ENCODE measurements around the gene OPHN1.
"Not testable (repeated sequence)": the region's sequence is repeated elsewhere in the genome, so short reads cannot be mapped to it uniquely, and the experiment has no call there.

Gene OPHN1

GRCh38 chrX:68345025-68345424, 88.3 kb downstream of the OPHN1 start:
- no peaks in the 10 kb centered on the region for H3K36me3 Mint-ChIP-seq
- no peaks in the 10 kb centered on the region for H3K27me3 Mint-ChIP-seq
- H3K4me3 Mint-ChIP-seq: no peak overlapping the region
- no peaks in the 10 kb centered on the region for H3K4me1 Mint-ChIP-seq
- H3K27ac Mint-ChIP-seq: no peak overlapping the region
- H3K9me3 Mint-ChIP-seq: no peaks in the 10 kb centered on the region

GRCh38 chrX:68343551-68343950, 89.7 kb downstream of the OPHN1 start:
- no peak overlapping the region for H3K27ac Mint-ChIP-seq
- H3K4me3 Mint-ChIP-seq: no peak overlapping the region
- no peaks in the 10 kb centered on the region for H3K27me3 Mint-ChIP-seq
- H3K36me3 Mint-ChIP-seq: no peaks in the 10 kb centered on the region
- H3K9me3 Mint-ChIP-seq: no peaks in the 10 kb centered on the region
- H3K4me1 Mint-ChIP-seq: no peaks in the 10 kb centered on the region

GRCh38 chrX:68332201-68332731, 101.0 kb downstream of the OPHN1 start:
- Mint-ChIP-seq H3K4me1 (no peaks in the 10 kb centered on the region), H3K36me3 (no peaks in the 10 kb centered on the region), H3K4me3 (no peak overlapping the region), H3K9me3 (no peaks in the 10 kb centered on the region), H3K27ac (no peak overlapping the region), H3K27me3 (no peaks in the 10 kb centered on the region)

- not testable (repeated sequence) for H3K27ac Mint-ChIP-seq, H3K27me3 Mint-ChIP-seq, H3K36me3 Mint-ChIP-seq, H3K9me3 Mint-ChIP-seq, H3K4me3 Mint-ChIP-seq, H3K4me1 Mint-ChIP-seq
Measured at GRCh38 chrX:68326841-68327240, 106.5 kb downstream of the OPHN1 start.

GRCh38 chrX:68307769-68308168, 125.5 kb downstream of the OPHN1 start:
- Mint-ChIP-seq H3K9me3 (no peaks in the 10 kb centered on the region), H3K27me3 (peaks cover 2% of the 10 kb centered on the region), H3K4me3 (no peak overlapping the region), H3K36me3 (no peaks in the 10 kb centered on the region), H3K4me1 (no peaks in the 10 kb centered on the region), H3K27ac (no peak overlapping the region)

GRCh38 chrX:68304602-68305001, 128.7 kb downstream of the OPHN1 start:
- Mint-ChIP-seq H3K36me3 (no peaks in the 10 kb centered on the region), H3K9me3 (no peaks in the 10 kb centered on the region)

GRCh38 chrX:68299898-68300297, 133.4 kb downstream of the OPHN1 start:
- Mint-ChIP-seq H3K9me3 (no peaks in the 10 kb centered on the region), H3K36me3 (no peaks in the 10 kb centered on the region), H3K27ac (no peak overlapping the region), H3K4me1 (no peaks in the 10 kb centered on the region), H3K27me3 (no peaks in the 10 kb centered on the region), H3K4me3 (no peak overlapping the region)

More at GRCh38 chrX:68304602-68305001, 128.7 kb downstream of the OPHN1 start:
- Mint-ChIP-seq H3K27ac (no peak overlapping the region), H3K4me3 (no peak overlapping the region), H3K4me1 (no peaks in the 10 kb centered on the region), H3K27me3 (no peaks in the 10 kb centered on the region)

GRCh38 chrX:68292471-68292870, 140.8 kb downstream of the OPHN1 start:
- no peaks in the 10 kb centered on the region for H3K27me3 Mint-ChIP-seq
- H3K4me3 Mint-ChIP-seq: no peak overlapping the region
- H3K27ac Mint-ChIP-seq: no peak overlapping the region
- no peaks in the 10 kb centered on the region for H3K36me3 Mint-ChIP-seq
- H3K4me1 Mint-ChIP-seq: no peaks in the 10 kb centered on the region
- H3K9me3 Mint-ChIP-seq: no peaks in the 10 kb centered on the region

GRCh38 chrX:68288127-68288526, 145.2 kb downstream of the OPHN1 start:
- no peak overlapping the region for H3K27ac Mint-ChIP-seq
- no peaks in the 10 kb centered on the region for H3K36me3 Mint-ChIP-seq

GRCh38 chrX:68287419-68287818, 145.9 kb downstream of the OPHN1 start:
- Mint-ChIP-seq H3K4me1 (no peaks in the 10 kb centered on the region), H3K36me3 (no peaks in the 10 kb centered on the region), H3K9me3 (peaks cover 4% of the 10 kb centered on the region), H3K27ac (no peak overlapping the region), H3K4me3 (no peak overlapping the region), H3K27me3 (no peaks in the 10 kb centered on the region)

More at GRCh38 chrX:68288127-68288526, 145.2 kb downstream of the OPHN1 start:
- Mint-ChIP-seq H3K4me1 (no peaks in the 10 kb centered on the region), H3K9me3 (peaks cover 4% of the 10 kb centered on the region), H3K4me3 (no peak overlapping the region), H3K27me3 (no peaks in the 10 kb centered on the region)

GRCh38 chrX:68286980-68287379, 146.3 kb downstream of the OPHN1 start:
- H3K27me3 Mint-ChIP-seq: no peaks in the 10 kb centered on the region
- H3K9me3 Mint-ChIP-seq: peaks cover 4% of the 10 kb centered on the region
- H3K27ac Mint-ChIP-seq: no peak overlapping the region
- no peaks in the 10 kb centered on the region for H3K36me3 Mint-ChIP-seq
- H3K4me3 Mint-ChIP-seq: no peak overlapping the region
- no peaks in the 10 kb centered on the region for H3K4me1 Mint-ChIP-seq

- Mint-ChIP-seq H3K9me3 (peaks cover 4% of the 10 kb centered on the region), H3K36me3 (no peaks in the 10 kb centered on the region), H3K27ac (no peak overlapping the region), H3K4me3 (no peak overlapping the region), H3K4me1 (no peaks in the 10 kb centered on the region), H3K27me3 (no peaks in the 10 kb centered on the region)
Measured at GRCh38 chrX:68286076-68286475, 147.2 kb downstream of the OPHN1 start.

GRCh38 chrX:68284281-68284904, 148.9 kb downstream of the OPHN1 start:
- peaks cover 4% of the 10 kb centered on the region for H3K9me3 Mint-ChIP-seq
- H3K27ac Mint-ChIP-seq: no peak overlapping the region
- H3K4me3 Mint-ChIP-seq: no peak overlapping the region
- H3K27me3 Mint-ChIP-seq: peaks cover 2% of the 10 kb centered on the region
- no peaks in the 10 kb centered on the region for H3K36me3 Mint-ChIP-seq
- no peaks in the 10 kb centered on the region for H3K4me1 Mint-ChIP-seq

- H3K27me3 Mint-ChIP-seq: no peaks in the 10 kb centered on the region
- H3K27ac Mint-ChIP-seq: no peak overlapping the region
- H3K36me3 Mint-ChIP-seq: no peaks in the 10 kb centered on the region
- no peaks in the 10 kb centered on the region for H3K9me3 Mint-ChIP-seq
- H3K4me1 Mint-ChIP-seq: no peaks in the 10 kb centered on the region
- no peak overlapping the region for H3K4me3 Mint-ChIP-seq
Measured at GRCh38 chrX:68273887-68274286, 159.4 kb downstream of the OPHN1 start.

GRCh38 chrX:68264793-68265192, 168.5 kb downstream of the OPHN1 start:
- H3K27me3 Mint-ChIP-seq, H3K9me3 Mint-ChIP-seq, H3K27ac Mint-ChIP-seq, H3K4me1 Mint-ChIP-seq, H3K4me3 Mint-ChIP-seq, H3K36me3 Mint-ChIP-seq: not testable (repeated sequence)

- no peaks in the 10 kb centered on the region for H3K4me1 Mint-ChIP-seq
- H3K27ac Mint-ChIP-seq: no peak overlapping the region
- H3K4me3 Mint-ChIP-seq: no peak overlapping the region
- H3K9me3 Mint-ChIP-seq: no peaks in the 10 kb centered on the region
- H3K27me3 Mint-ChIP-seq: no peaks in the 10 kb centered on the region
- H3K36me3 Mint-ChIP-seq: no peaks in the 10 kb centered on the region
Measured at GRCh38 chrX:68261060-68261672, 172.1 kb downstream of the OPHN1 start.

- no peaks in the 10 kb centered on the region for H3K27me3 Mint-ChIP-seq
- H3K4me1 Mint-ChIP-seq: no peaks in the 10 kb centered on the region
- H3K9me3 Mint-ChIP-seq: no peaks in the 10 kb centered on the region
Measured at GRCh38 chrX:68256990-68257389, 176.3 kb downstream of the OPHN1 start.

More at GRCh38 chrX:68256990-68257389, 176.3 kb downstream of the OPHN1 start:
- H3K36me3 Mint-ChIP-seq: no peaks in the 10 kb centered on the region
- H3K4me3 Mint-ChIP-seq: no peak overlapping the region
- no peak overlapping the region for H3K27ac Mint-ChIP-seq

Measured in activated naive CD4-positive, alpha-beta T cell treated with anti-CD3 and anti-CD28 coated beads, Interleukin-2, amount 50 U/mL, for 24 hours (primary cell).